AG09309 (cell line): ENCODE data around the gene TAF13.
"Not testable (repeated sequence)": the region's sequence is repeated elsewhere in the genome, so short reads cannot be mapped to it uniquely, and the experiment has no call there.

ENCODE experiments used
- DNase-seq: peaks from one replicate; pipeline ENCODE4 v3.0.0-alpha.2; 2010; ENCODE audit warnings: low read depth
- H3K4me3 ChIP-seq: 2 replicates; pipeline ENCODE4 v1.5.1; 2011; ENCODE audit warnings: mild to moderate bottlenecking, low read depth, low read length, moderate library complexity; ENCODE audit not compliant: control insufficient read depth
- TF ChIP-seq, protein P1 (sequence below): IDR thresholded peaks from 2 replicates; pipeline ENCODE4 v1.5.1; 2011; ENCODE audit warnings: mild to moderate bottlenecking, low read depth, low read length, inconsistent platforms; ENCODE audit not compliant: insufficient read depth, control insufficient read depth; ENCODE audit errors: missing control alignments

The TAF13 gene

GRCh38 chr1:109067883-109068282, 7.9 kb downstream of the TAF13 start:
- no peak overlapping the region for H3K4me3 ChIP-seq
- TF ChIP-seq, protein P1, sequence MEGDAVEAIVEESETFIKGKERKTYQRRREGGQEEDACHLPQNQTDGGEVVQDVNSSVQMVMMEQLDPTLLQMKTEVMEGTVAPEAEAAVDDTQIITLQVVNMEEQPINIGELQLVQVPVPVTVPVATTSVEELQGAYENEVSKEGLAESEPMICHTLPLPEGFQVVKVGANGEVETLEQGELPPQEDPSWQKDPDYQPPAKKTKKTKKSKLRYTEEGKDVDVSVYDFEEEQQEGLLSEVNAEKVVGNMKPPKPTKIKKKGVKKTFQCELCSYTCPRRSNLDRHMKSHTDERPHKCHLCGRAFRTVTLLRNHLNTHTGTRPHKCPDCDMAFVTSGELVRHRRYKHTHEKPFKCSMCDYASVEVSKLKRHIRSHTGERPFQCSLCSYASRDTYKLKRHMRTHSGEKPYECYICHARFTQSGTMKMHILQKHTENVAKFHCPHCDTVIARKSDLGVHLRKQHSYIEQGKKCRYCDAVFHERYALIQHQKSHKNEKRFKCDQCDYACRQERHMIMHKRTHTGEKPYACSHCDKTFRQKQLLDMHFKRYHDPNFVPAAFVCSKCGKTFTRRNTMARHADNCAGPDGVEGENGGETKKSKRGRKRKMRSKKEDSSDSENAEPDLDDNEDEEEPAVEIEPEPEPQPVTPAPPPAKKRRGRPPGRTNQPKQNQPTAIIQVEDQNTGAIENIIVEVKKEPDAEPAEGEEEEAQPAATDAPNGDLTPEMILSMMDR, result no peak
- no peak for DNase-seq

DNA sequence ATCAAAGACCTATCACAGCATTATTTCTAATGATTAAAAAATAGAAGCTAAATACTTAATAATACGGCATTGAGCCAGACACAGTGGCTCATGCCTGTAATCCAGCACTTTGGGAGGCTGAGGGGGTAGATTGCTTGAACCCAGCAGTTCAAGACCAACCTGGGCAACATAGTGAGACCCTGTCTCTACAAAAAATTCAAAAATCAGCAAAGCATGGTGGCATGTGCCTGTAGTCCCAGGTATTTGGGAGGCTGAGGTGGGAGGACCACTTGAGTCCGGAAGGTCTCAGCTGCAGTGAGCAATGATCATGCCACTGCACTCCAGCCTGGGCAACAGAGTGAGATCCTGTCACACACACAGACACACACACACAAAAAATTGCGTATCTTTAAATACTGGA, 10.7 kb downstream of the TAF13 start:
- TF ChIP-seq, protein P1, result no peak
- H3K4me3 ChIP-seq, result no peak overlapping the region
- no peak for DNase-seq

- no peak for DNase-seq
- TF ChIP-seq, protein P1, result no peak
- H3K4me3 ChIP-seq, result no peak overlapping the region
Observed at GRCh38 chr1:109061183-109061582, 14.6 kb downstream of the TAF13 start.

- TF ChIP-seq, protein P1, result no peak
- no peak overlapping the region for H3K4me3 ChIP-seq
- no peak for DNase-seq
Observed at GRCh38 chr1:109060707-109061106, 15.1 kb downstream of the TAF13 start.

DNA sequence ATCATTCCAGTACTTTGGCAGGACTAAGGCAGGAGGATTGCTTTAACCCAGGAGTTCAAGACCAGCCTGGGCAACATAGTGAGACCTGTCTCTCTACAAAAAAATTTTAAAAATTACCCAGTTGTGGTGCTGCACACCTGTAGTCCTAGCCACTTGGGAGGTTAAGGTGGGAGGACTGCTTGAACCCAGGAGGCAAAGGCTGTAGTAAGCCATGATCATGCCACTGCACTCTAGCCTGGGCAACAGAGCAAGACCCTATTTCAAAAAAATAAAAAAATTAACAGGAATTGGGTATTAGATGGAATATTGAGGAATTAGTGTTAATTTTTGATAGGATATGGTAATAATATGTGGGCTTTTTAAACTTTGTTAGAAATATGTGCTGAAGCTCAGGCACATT, 16.8 kb downstream of the TAF13 start:
- DNase-seq, result no peak
- TF ChIP-seq, protein P1, result no peak
- no peak overlapping the region for H3K4me3 ChIP-seq

GRCh38 chr1:109056064-109056463, 19.7 kb downstream of the TAF13 start:
- no peak for DNase-seq
- TF ChIP-seq, protein P1, result no peak
- no peak overlapping the region for H3K4me3 ChIP-seq

DNA sequence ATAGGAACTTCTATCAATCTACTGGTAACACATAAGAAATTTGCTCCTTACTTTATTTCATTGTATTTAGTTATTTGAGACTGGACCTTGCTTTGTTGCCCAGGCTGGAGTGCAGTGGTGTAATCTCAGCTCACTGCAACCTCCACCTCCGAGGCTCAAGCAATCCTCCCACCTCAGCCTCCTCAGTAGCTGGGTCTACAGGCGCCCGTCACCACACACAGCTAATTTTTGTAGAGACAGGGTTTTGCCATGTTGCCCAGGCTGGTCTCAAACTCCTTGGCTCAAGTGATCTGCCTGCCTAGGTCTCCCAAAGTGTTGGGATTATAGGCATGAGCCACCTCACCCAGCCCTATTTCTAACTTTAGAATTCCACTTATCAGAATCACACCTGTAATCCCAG, 23.7 kb downstream of the TAF13 start:
- DNase-seq, H3K4me3 ChIP-seq: not testable (repeated sequence)
